ENCODE data around the gene SRM.
"Not testable (repeated sequence)": the region's sequence is repeated elsewhere in the genome, so short reads cannot be mapped to it uniquely, and the experiment has no call there.

Gene SRM

DNA sequence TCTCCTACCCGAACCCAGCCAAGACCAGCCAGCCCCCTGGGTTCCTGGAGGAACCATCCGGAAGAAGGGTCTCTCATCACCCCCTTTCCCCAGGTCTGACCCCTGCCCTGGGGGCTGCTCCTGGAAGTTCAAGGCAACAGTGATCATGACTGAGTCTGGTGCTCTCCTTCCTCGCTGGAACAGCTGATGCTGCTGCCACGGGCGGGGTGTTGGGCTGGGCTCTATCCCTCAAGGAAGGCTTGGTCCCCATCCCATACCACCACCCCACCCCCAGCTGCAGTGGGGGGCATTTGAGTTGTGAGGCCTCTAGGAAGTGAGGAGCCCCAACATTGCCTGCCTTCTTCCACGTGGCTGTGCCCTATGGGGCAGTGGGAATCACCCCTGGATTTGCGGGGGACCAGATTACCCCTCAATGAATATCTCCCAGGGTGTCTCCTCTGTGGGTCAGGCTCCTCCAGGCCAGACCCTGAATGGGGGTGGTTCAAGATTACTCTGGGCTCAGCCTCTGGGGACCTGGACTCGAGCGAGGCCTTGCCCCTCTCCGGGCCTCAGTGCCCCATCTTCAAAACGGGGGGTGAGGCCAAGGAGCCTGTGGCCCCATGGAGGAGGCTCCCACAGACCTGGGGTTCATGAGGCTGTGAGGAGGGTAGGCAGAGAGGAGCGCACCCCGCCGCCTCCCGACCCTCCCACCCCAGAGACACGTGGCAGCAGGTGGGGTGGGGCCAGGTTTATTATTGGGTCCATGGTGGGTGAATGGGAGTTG, 15.6 kb downstream of the SRM start:
- DNase-seq, result no peak

DNA sequence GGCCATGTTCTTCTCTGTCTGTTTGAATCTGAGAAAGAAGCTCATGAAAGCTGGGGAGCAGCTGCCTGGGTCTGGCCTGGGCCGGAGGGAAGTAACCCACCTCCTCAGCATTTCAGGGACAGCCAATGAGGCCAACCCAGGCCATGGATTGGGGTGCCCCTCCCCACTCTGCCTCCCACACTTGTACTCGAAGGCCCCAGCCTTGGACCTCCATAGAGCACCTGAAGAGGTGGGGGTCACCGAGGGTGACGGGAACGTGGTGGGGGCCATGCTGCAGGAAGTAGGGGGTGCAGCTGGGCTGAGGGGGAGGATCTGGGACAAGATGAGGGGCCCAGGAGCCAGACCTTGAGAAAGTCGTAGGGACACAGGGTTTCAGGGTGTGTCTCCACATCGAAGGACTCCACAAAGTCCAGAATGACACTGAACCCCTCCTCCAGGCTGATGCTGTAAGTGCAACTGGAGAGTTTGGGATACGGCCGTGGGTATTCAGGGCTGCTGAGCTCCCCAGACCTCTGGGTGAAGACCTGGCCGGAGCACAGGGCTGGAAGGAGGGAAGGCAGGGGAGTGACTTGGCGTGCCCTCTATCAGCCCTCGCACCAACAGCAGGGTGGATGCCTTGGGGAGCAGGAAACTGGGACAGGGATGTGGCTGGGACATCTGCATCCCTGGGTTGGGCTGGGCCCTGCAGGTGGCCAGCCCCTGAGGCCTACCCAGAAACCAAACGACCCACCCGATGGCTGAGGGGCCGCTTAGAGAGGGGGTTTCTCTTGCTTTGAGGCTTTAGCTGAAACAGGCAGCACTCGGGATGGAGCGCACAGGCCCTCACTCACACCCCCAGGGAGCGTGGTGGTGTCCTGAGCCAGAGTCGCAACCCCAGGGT, 16.6 kb downstream of the SRM start:
- no peak for DNase-seq

GRCh38 chr1:11042065-11042464, 17.8 kb downstream of the SRM start:
- no peak for DNase-seq

GRCh38 chr1:11041048-11041447, 18.8 kb downstream of the SRM start:
- DNase-seq, result no peak

DNA sequence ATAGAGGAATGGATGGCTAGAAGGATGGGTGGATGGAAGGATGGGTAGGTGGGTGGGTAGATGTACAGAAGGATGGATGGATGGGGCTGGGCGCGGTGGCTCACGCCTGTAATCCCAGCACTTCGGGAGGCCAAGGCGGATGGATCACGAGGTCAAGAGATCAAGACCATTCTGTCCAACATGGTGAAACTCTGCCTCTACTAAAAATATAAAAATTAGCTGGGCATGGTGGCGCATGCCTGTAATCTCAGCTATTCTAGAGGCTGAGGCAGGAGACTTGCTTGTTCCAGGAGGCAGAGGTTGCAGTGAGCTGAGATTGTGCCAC, 19.8 kb downstream of the SRM start:
- DNase-seq, result not testable (repeated sequence)

DNA sequence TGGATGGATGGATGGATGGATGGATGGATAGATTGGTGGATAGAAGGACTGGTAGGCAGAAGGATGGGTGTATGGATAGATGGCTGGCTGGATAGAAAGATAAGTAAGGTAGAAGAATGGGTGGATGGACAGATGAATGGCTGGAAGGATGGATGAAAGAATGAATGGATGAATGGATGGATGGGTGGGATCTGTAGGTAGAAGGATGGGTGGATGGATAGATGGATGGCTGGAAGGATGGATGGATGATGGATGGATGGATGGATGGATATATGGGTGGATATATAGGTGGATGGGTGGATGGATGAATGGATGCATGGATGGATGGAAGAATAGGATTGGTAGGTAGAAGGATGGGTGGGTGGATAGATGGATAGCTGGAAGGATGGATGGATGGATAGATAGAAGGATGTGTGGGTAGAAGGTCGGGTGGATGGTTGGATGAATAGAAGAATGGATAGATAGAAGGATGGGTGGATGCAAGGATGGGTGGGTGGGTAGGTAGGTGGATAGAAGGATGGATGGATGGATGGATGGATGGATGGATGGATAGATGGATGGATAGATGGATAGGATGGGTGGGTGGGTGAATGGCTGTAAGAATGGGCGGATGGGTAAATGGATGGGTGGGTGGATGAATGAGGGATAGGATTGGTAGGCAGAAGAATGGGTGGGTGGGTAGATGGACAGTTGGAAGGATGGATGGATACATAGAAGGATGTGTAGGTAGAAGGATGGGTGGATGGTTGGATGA, 20.3 kb downstream of the SRM start:
- DNase-seq, result no peak

DNA sequence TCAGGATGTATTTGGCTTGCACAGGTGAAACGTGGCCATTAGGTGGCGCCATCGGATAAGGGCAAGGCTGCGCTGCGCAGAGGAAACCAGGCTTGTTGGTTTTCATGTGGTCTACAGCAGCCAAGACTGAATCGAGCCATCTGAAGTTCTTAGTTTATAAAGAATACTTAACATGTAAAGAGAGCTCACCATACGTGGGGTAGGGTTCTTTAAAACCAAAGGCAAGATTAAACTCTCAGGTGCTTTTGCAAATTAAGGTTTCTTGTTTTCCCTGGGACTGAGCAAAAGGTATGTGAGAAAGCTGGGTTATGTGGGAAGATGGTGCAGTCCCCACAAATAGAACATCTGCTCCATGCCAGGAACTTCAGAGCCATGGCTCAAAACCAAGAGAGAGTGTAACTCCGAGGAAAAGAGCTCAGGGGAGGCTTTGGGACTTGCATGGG, 22.1 kb downstream of the SRM start:
- DNase-seq, result no peak

- not testable (repeated sequence) for DNase-seq
Measured at GRCh38 chr1:11037019-11037739, 22.6 kb downstream of the SRM start.

DNA sequence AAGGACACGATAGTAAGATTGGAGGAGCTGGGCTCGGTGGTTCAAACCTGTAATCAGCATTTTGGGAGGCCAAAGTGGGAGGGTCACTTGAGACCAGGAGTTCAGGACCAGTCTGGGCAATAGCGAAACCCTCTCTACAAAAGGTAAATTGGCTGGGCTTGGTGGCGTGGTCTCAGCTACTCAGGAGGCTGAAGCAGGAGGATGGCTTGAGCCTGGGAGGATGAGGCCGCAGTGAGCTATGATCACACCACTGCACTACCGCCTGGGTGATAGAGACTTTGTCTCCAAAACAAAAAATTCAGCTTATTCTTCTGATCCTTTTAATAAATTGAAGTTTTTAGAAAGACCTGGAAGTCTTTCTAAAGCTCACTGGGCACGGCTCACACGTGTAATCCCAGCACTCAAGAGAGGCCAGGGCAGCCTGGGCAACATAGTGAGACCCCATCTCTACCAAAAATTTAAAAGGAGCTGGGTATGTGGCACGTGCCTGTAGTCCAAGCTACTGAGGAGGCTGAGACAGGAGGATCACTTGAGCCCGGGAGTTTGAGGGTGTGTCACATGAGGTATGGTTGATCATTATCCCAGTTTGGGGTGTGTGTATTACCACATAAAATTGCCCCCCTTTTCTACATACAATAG, 28.1 kb downstream of the SRM start:
- DNase-seq, result no peak

GRCh38 chr1:11030865-11031264, 29.0 kb downstream of the SRM start:
- no peak for DNase-seq

GRCh38 chr1:11028018-11028417, 31.8 kb downstream of the SRM start:
- DNase-seq, result no peak

GRCh38 chr1:11027316-11027715, 32.5 kb downstream of the SRM start:
- no peak for DNase-seq

- DNase-seq, result no peak
Measured at GRCh38 chr1:11026903-11027302, 32.9 kb downstream of the SRM start.

- no peak for DNase-seq
Measured at GRCh38 chr1:11026052-11026451, 33.8 kb downstream of the SRM start.

- DNase-seq, result no peak
Measured at GRCh38 chr1:11025618-11026017, 34.2 kb downstream of the SRM start.

DNA sequence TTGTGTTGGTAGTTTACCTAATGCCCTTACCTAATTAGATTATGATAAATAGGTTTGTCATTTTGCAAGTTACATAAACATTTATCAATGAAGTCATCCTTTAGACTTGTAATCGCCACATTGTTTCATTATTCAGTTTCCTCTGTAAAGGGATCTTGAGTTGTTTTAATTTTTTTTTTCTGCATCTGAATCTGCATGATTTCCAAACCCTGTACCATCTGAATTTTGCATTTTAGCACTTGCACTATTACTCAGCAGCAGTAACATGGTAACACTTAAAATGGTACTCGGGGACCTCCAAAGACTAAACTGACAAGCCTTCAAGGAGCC, 35.0 kb downstream of the SRM start:
- no peak for DNase-seq

DNA sequence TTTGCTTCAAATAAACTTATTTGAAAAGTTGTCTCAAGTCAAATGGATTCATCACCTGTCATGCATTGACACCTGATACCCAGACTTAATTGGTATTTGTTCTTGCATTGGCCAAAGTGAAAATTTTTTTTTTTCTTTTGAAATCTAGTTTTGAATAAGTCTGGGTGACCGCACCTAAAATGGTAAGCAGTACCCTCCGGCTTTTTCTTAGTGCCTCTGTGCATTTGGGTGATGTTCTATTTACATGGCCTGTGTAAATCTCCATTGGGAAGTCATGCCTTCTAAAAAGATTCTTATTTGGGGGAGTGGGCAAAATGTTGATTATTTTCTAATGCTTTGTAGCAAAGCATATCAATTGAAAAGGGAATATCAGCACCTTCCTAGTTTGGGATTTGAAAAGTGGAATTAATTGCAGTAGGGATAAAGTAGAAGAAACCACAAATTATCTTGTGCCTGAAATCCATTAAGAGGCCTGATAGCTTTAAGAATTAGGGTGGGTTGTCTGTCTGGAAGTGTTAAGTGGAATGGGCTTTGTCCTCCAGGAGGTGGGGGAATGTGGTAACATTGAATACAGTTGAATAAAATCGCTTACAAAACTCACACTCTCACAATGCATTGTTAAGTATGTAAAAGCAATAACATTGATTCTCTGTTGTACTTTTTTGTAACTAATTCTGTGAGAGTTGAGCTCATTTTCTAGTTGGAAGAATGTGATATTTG, 35.5 kb downstream of the SRM start:
- DNase-seq, result no peak

- no peak for DNase-seq
Measured at GRCh38 chr1:11023201-11023600, 36.6 kb downstream of the SRM start.

- DNase-seq, result no peak
Measured at GRCh38 chr1:11019971-11020370, 39.8 kb downstream of the SRM start.

GRCh38 chr1:11019358-11019757, 40.5 kb downstream of the SRM start:
- DNase-seq, result not testable (repeated sequence)

DNA sequence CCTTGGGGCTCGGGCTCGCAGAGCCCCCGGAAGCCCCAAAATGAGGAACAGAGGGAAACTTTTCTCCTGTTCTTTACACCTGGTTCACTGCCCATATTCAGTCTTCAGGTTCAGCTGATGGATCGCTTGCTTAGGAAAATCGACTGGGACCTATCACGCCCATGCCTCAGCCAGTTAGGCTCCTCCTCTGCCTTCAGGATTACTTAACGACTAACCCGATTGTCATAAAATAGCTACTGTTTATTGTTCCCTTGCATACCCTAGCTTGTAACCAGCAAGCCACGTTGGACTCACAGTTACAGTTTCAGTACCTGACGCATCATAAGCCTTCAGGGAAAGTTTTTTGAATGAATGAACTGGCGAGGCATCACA, 46.7 kb downstream of the SRM start:
- DNase-seq, result no peak
